ENCODE results near the gene GLRA2.

The GLRA2 gene

DNA sequence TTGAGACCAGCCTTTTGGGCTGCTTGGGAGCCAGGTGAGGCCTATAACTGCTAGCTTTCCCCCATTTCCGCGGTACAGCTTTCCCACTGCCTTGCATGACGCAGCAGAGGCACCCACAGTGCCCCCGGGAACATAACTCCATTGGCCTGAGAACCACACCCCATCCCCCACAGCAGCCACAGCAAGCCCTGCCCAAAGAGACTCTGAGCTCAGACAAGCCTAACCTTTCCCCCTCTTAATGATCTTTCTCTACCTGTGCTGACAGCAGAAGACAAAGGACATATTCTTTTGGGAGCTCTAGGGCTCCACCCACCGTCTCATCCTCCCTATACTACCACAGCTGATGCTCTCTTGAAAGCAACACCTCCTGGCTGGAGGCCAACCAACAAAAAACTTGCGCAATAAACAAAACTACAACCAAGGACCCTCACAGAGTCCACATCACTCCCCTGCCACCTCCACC is 228.7 kb downstream of the GLRA2 start:
- Histone ChIP-seq H3K56ac (ENCODE audit: low read length) (peak overlapping the region; percentile 7), H4K8ac (ENCODE audit: low read depth, low read length) (no peak overlapping the region), H3K4me3 (ENCODE audit: low read length) (no peak overlapping the region), H2AK5ac (ENCODE audit: low read length) (no peak overlapping the region), H3K27ac (ENCODE audit: low read depth, low read length) (no peak overlapping the region), H2BK5ac (ENCODE audit: low read length) (no peak overlapping the region), H3K4me1 (ENCODE audit: control insufficient read depth, low read depth, low read length) (no peaks in the 10 kb centered on the region), H2BK120ac (ENCODE audit: low read depth, low read length) (no peak overlapping the region), H3K23ac (ENCODE audit: low read length) (no peak overlapping the region), H3K36me3 (ENCODE audit: control insufficient read depth, insufficient read depth, low read length) (no peaks in the 10 kb centered on the region), H4K5ac (ENCODE audit: low read length) (no peak overlapping the region), H3K4ac (ENCODE audit: low read depth, low read length) (no peak overlapping the region), H3K4me2 (ENCODE audit: low read length) (no peak overlapping the region), H3K79me2 (ENCODE audit: control insufficient read depth, insufficient read depth, low read length) (no peaks in the 10 kb centered on the region), H3K79me1 (ENCODE audit: low read length) (no peaks in the 10 kb centered on the region), H2BK15ac (replicated peaks; ENCODE audit: low read depth) (no peak overlapping the region), H3K18ac (ENCODE audit: low read length) (no peak overlapping the region), H3K27me3 (ENCODE audit: insufficient read depth, low read length, poor library complexity) (no peaks in the 10 kb centered on the region), H3K9ac (ENCODE audit: low read length) (no peak overlapping the region)
- peak; percentile 3 for DNase-seq
- WGBS (ENCODE audit: extremely low coverage, insufficient coverage, low lambda C conversion rate), result no CpG with 5 or more reads among the region's 6 CpGs

DNA sequence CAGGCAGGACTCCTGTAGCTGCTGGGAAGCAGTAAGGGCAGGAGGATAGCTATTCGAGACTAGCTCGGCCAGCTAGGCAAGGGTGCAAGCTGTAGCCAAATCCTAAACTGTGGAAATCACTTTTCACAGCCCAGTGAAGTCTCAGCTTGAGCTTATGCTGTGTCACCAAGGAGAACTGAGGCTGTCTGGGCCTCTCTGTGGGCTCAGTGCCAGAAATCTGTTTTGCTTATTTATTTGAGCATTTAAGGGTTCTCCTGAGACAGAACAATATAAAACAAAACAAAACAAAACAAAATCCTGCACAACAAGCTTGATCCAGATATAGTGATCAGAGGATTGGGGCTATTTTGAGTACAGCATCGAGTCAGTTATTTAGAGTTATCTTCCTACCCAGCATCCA is 246.1 kb downstream of the GLRA2 start:
- Histone ChIP-seq H3K79me1 (ENCODE audit: low read length) (no peaks in the 10 kb centered on the region), H2BK15ac (replicated peaks; ENCODE audit: low read depth) (no peak overlapping the region), H3K4me1 (ENCODE audit: control insufficient read depth, low read depth, low read length) (no peaks in the 10 kb centered on the region), H3K4me3 (ENCODE audit: low read length) (no peak overlapping the region), H2BK120ac (ENCODE audit: low read depth, low read length) (no peak overlapping the region), H4K5ac (ENCODE audit: low read length) (no peak overlapping the region), H3K9ac (ENCODE audit: low read length) (no peak overlapping the region), H3K56ac (ENCODE audit: low read length) (no peak overlapping the region), H3K4ac (ENCODE audit: low read depth, low read length) (no peak overlapping the region), H2AK5ac (ENCODE audit: low read length) (no peak overlapping the region), H2BK5ac (ENCODE audit: low read length) (no peak overlapping the region), H3K4me2 (ENCODE audit: low read length) (no peak overlapping the region), H4K8ac (ENCODE audit: low read depth, low read length) (no peak overlapping the region), H3K27me3 (ENCODE audit: insufficient read depth, low read length, poor library complexity) (no peaks in the 10 kb centered on the region), H3K27ac (ENCODE audit: low read depth, low read length) (no peak overlapping the region), H3K36me3 (ENCODE audit: control insufficient read depth, insufficient read depth, low read length) (no peaks in the 10 kb centered on the region), H3K18ac (ENCODE audit: low read length) (no peak overlapping the region), H3K23ac (ENCODE audit: low read length) (no peak overlapping the region), H3K79me2 (ENCODE audit: control insufficient read depth, insufficient read depth, low read length) (no peaks in the 10 kb centered on the region)
- DNase-seq, result no peak
- WGBS (ENCODE audit: extremely low coverage, insufficient coverage, low lambda C conversion rate), result no CpG with 5 or more reads among the region's 3 CpGs

DNA sequence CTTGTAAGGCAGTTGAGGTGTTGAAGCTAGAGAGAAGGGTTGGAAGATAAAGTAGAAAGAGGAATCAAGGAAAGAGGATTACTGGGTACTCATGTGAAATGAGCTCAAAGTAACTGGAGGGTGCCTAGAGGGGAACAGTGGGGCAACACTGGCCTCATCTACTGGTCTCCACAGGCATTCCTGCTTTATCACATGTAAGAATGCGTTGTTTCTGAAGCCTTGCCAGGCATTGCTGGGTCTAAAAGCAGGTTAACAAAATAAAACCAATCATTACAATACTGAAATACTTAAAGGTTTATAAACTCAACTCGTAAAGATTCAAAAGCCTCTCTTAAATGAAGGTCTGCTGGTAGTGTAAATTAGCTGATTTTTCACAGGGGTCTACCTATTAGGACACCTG is 247.6 kb downstream of the GLRA2 start:
- WGBS (ENCODE audit: extremely low coverage, insufficient coverage, low lambda C conversion rate), result no CpG with 5 or more reads among the region's 2 CpGs
- no peak overlapping the region for H3K18ac ChIP-seq (ENCODE audit: low read length)
- H3K4me2 ChIP-seq (ENCODE audit: low read length), result no peak overlapping the region
- no peak overlapping the region for H2AK5ac ChIP-seq (ENCODE audit: low read length)
- no peak overlapping the region for H3K4me3 ChIP-seq (ENCODE audit: low read length)
- H2BK15ac ChIP-seq (replicated peaks; ENCODE audit: low read depth), result no peak overlapping the region
- H3K79me2 ChIP-seq (ENCODE audit: control insufficient read depth, insufficient read depth, low read length), result no peaks in the 10 kb centered on the region
- H2BK5ac ChIP-seq (ENCODE audit: low read length), result no peak overlapping the region
- no peak overlapping the region for H4K8ac ChIP-seq (ENCODE audit: low read depth, low read length)
- no peak overlapping the region for H4K5ac ChIP-seq (ENCODE audit: low read length)
- peak; percentile 33 for DNase-seq
- no peaks in the 10 kb centered on the region for H3K27me3 ChIP-seq (ENCODE audit: insufficient read depth, low read length, poor library complexity)
- H3K4ac ChIP-seq (ENCODE audit: low read depth, low read length), result no peak overlapping the region
- no peaks in the 10 kb centered on the region for H3K79me1 ChIP-seq (ENCODE audit: low read length)
- H3K9ac ChIP-seq (ENCODE audit: low read length), result no peak overlapping the region
- no peak overlapping the region for H2BK120ac ChIP-seq (ENCODE audit: low read depth, low read length)
- H3K27ac ChIP-seq (ENCODE audit: low read depth, low read length), result no peak overlapping the region
- H3K36me3 ChIP-seq (ENCODE audit: control insufficient read depth, insufficient read depth, low read length), result no peaks in the 10 kb centered on the region
- no peak overlapping the region for H3K23ac ChIP-seq (ENCODE audit: low read length)
- no peak overlapping the region for H3K56ac ChIP-seq (ENCODE audit: low read length)
- no peaks in the 10 kb centered on the region for H3K4me1 ChIP-seq (ENCODE audit: control insufficient read depth, low read depth, low read length)

DNA sequence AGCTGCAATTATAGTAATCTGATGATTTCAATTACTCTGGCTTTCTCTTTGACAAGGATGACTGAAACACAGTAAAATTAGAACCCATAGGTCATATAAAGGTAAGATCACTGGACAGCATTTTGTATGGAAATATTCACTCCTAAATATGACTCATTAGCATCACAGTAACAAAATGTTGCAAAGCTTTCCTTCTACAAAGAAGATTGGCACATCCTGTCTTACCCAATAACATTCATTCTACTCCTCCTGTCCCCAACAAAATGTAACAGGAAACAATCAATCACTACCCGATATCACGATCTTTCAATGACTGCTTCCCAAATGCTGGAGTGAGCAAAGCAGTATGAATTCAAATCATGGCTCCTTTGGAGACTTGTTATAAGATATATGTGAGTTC is 248.2 kb downstream of the GLRA2 start:
- Histone ChIP-seq H3K4me2 (ENCODE audit: low read length) (no peak overlapping the region), H3K4me3 (ENCODE audit: low read length) (no peak overlapping the region), H2BK120ac (ENCODE audit: low read depth, low read length) (no peak overlapping the region), H3K27ac (ENCODE audit: low read depth, low read length) (no peak overlapping the region), H3K4ac (ENCODE audit: low read depth, low read length) (no peak overlapping the region), H3K79me1 (ENCODE audit: low read length) (no peaks in the 10 kb centered on the region), H3K23ac (ENCODE audit: low read length) (no peak overlapping the region), H2BK15ac (replicated peaks; ENCODE audit: low read depth) (no peak overlapping the region), H4K8ac (ENCODE audit: low read depth, low read length) (no peak overlapping the region), H3K36me3 (ENCODE audit: control insufficient read depth, insufficient read depth, low read length) (no peaks in the 10 kb centered on the region), H3K56ac (ENCODE audit: low read length) (no peak overlapping the region), H4K5ac (ENCODE audit: low read length) (no peak overlapping the region), H3K4me1 (ENCODE audit: control insufficient read depth, low read depth, low read length) (no peaks in the 10 kb centered on the region), H2BK5ac (ENCODE audit: low read length) (no peak overlapping the region), H3K79me2 (ENCODE audit: control insufficient read depth, insufficient read depth, low read length) (no peaks in the 10 kb centered on the region), H3K18ac (ENCODE audit: low read length) (no peak overlapping the region), H3K27me3 (ENCODE audit: insufficient read depth, low read length, poor library complexity) (no peaks in the 10 kb centered on the region), H3K9ac (ENCODE audit: low read length) (no peak overlapping the region), H2AK5ac (ENCODE audit: low read length) (no peak overlapping the region)
- DNase-seq, result no peak
- no CpG with 5 or more reads among the region's 2 CpGs for WGBS (ENCODE audit: extremely low coverage, insufficient coverage, low lambda C conversion rate)

DNA sequence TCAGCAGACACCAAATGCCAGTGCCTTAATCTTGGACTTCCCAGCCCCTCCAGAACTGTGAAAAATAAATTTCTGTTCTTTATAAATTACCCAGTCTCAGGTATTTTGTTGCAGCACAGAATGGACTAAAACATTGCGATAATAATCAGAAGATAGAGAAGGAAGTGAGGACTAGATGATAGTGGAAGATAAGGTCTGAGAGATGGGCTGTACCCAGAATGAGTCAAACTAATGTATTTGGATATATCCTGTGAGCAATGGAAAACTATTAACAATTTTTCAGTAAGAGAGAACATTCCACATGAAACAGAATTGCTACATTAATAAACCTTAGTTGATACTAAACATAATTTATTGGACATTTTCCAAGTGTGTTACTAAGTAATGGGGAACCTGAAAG is 250.2 kb downstream of the GLRA2 start:
- Histone ChIP-seq H2BK5ac (ENCODE audit: low read length) (no peak overlapping the region), H2AK5ac (ENCODE audit: low read length) (no peak overlapping the region), H3K23ac (ENCODE audit: low read length) (no peak overlapping the region), H3K9ac (ENCODE audit: low read length) (no peak overlapping the region), H3K4me3 (ENCODE audit: low read length) (no peak overlapping the region), H3K27me3 (ENCODE audit: insufficient read depth, low read length, poor library complexity) (no peaks in the 10 kb centered on the region), H3K4me1 (ENCODE audit: control insufficient read depth, low read depth, low read length) (no peaks in the 10 kb centered on the region), H3K36me3 (ENCODE audit: control insufficient read depth, insufficient read depth, low read length) (no peaks in the 10 kb centered on the region), H3K79me1 (ENCODE audit: low read length) (no peaks in the 10 kb centered on the region), H3K56ac (ENCODE audit: low read length) (no peak overlapping the region), H3K18ac (ENCODE audit: low read length) (no peak overlapping the region), H3K4ac (ENCODE audit: low read depth, low read length) (no peak overlapping the region), H4K5ac (ENCODE audit: low read length) (no peak overlapping the region), H3K27ac (ENCODE audit: low read depth, low read length) (no peak overlapping the region), H4K8ac (ENCODE audit: low read depth, low read length) (no peak overlapping the region), H2BK15ac (replicated peaks; ENCODE audit: low read depth) (no peak overlapping the region), H3K4me2 (ENCODE audit: low read length) (no peak overlapping the region), H3K79me2 (ENCODE audit: control insufficient read depth, insufficient read depth, low read length) (no peaks in the 10 kb centered on the region), H2BK120ac (ENCODE audit: low read depth, low read length) (no peak overlapping the region)
- no peak for DNase-seq
- no CpG with 5 or more reads among the region's 1 CpG for WGBS (ENCODE audit: extremely low coverage, insufficient coverage, low lambda C conversion rate)

All from mesendoderm (in vitro differentiated cells).